ENCODE data around the gene CCDC30.
"Not testable (repeated sequence)": the region's sequence is repeated elsewhere in the genome, so short reads cannot be mapped to it uniquely, and the experiment has no call there.

CCDC30 gene

GRCh38 chr1:42450061-42450460 is 13.0 kb upstream of the CCDC30 start:
- no peak for DNase-seq

GRCh38 chr1:42453386-42453785 is 9.7 kb upstream of the CCDC30 start:
- DNase-seq: no peak

GRCh38 chr1:42454403-42454802 is 8.7 kb upstream of the CCDC30 start:
- no peak for DNase-seq

GRCh38 chr1:42456010-42456753 is 6.9 kb upstream of the CCDC30 start, which contains the start of the genes PPCS and ZMYND12:
Gene PPCS, plus strand, starts transcription at chr1:42456543. Its CDS starts 23 bp downstream, at chr1:42456566.
Gene ZMYND12, minus strand, starts transcription at chr1:42456022. Its CDS starts 25 bp downstream, at chr1:42455997.
- peak; percentile 32 to 93 (median 83) for DNase-seq

- DNase-seq: peak in 34 of 58 donors; percentile 16 to 72 (median 49)
Measured at GRCh38 chr1:42456754-42457089, 6.4 kb upstream of the CCDC30 start.

- DNase-seq: no peak
Measured at GRCh38 chr1:42461196-42461595, 1.9 kb upstream of the CCDC30 start.

- DNase-seq: no peak
Measured at GRCh38 chr1:42463921-42464320, 835 bp downstream of the CCDC30 start.

GRCh38 chr1:42466030-42466429 is 2.9 kb downstream of the CCDC30 start:
- no peak for DNase-seq

GRCh38 chr1:42469727-42470126 is 6.6 kb downstream of the CCDC30 start:
- no peak for DNase-seq

- DNase-seq: no peak
Measured at GRCh38 chr1:42476605-42477004, 13.5 kb downstream of the CCDC30 start.

GRCh38 chr1:42477354-42477753 is 14.3 kb downstream of the CCDC30 start:
- not testable (repeated sequence) for DNase-seq

- no peak for DNase-seq
Measured at GRCh38 chr1:42477775-42478174, 14.7 kb downstream of the CCDC30 start.

- DNase-seq: no peak
Measured at GRCh38 chr1:42479621-42480020, 16.5 kb downstream of the CCDC30 start.

- DNase-seq: no peak
Measured at GRCh38 chr1:42480921-42481320, 17.8 kb downstream of the CCDC30 start.

- no peak for DNase-seq
Measured at GRCh38 chr1:42482635-42483153, 19.6 kb downstream of the CCDC30 start.

- DNase-seq: no peak
Measured at GRCh38 chr1:42484382-42484781, 21.3 kb downstream of the CCDC30 start.

GRCh38 chr1:42490237-42490636 is 27.2 kb downstream of the CCDC30 start:
- no peak for DNase-seq

- DNase-seq: not testable (repeated sequence)
Measured at GRCh38 chr1:42502031-42502430, 38.9 kb downstream of the CCDC30 start.

GRCh38 chr1:42504535-42505128 is 41.5 kb downstream of the CCDC30 start:
- DNase-seq: no peak

- DNase-seq: no peak
Measured at GRCh38 chr1:42506576-42506975, 43.5 kb downstream of the CCDC30 start.

- DNase-seq: not testable (repeated sequence)
Measured at GRCh38 chr1:42511581-42512155, 48.6 kb downstream of the CCDC30 start.

GRCh38 chr1:42518908-42519307 is 55.8 kb downstream of the CCDC30 start:
- no peak for DNase-seq

Measured in anterior cingulate cortex (tissue), 58 donors.